GM10266 (cell line): ENCODE measurements around the gene NTSR2.

ENCODE experiments used
- DNase-seq: peaks from one replicate; pipeline ENCODE4 v3.0.0; 2012; ENCODE audit errors: extremely low spot score
- CTCF ChIP-seq: IDR thresholded peaks from 2 replicates; pipeline ENCODE4 v1.5.1; 2012; ENCODE audit warnings: mild to moderate bottlenecking, low read depth; ENCODE audit not compliant: control insufficient read depth, insufficient read depth; ENCODE audit errors: missing control alignments

NTSR2 gene

GRCh38 chr2:11708106-11708505 is 38.1 kb upstream of the NTSR2 start:
- no peak for TF ChIP-seq CTCF
- no peak for DNase-seq

- no peak for TF ChIP-seq CTCF
- DNase-seq: no peak
These were observed 35.7 kb upstream of the NTSR2 start for GRCh38 chr2:11705711-11706110.

GRCh38 chr2:11705063-11705462 is 35.1 kb upstream of the NTSR2 start:
- no peak for TF ChIP-seq CTCF
- no peak for DNase-seq

- DNase-seq: no peak
- no peak for TF ChIP-seq CTCF
These were observed 33.7 kb upstream of the NTSR2 start for GRCh38 chr2:11703700-11704099.

GRCh38 chr2:11702946-11703345 is 33.0 kb upstream of the NTSR2 start:
- TF ChIP-seq CTCF: no peak
- no peak for DNase-seq

GRCh38 chr2:11701751-11702301 is 31.8 kb upstream of the NTSR2 start:
- no peak for DNase-seq
- no peak for TF ChIP-seq CTCF

GRCh38 chr2:11701206-11701605 is 31.2 kb upstream of the NTSR2 start:
- no peak for DNase-seq
- no peak for TF ChIP-seq CTCF
